HG03196 (cell line): ENCODE data around the gene IFT20.
A peak's percentile ranks its signal among the peaks of the same experiment; 100 is the strongest.

Experiments
- ATAC-seq: cut with Tn5 transposase; IDR thresholded peaks from one replicate; pipeline ENCODE4 v1.9.1; 2021; ENCODE audit not compliant: unreplicated experiment

The IFT20 gene, protein sequence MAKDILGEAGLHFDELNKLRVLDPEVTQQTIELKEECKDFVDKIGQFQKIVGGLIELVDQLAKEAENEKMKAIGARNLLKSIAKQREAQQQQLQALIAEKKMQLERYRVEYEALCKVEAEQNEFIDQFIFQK

DNA sequence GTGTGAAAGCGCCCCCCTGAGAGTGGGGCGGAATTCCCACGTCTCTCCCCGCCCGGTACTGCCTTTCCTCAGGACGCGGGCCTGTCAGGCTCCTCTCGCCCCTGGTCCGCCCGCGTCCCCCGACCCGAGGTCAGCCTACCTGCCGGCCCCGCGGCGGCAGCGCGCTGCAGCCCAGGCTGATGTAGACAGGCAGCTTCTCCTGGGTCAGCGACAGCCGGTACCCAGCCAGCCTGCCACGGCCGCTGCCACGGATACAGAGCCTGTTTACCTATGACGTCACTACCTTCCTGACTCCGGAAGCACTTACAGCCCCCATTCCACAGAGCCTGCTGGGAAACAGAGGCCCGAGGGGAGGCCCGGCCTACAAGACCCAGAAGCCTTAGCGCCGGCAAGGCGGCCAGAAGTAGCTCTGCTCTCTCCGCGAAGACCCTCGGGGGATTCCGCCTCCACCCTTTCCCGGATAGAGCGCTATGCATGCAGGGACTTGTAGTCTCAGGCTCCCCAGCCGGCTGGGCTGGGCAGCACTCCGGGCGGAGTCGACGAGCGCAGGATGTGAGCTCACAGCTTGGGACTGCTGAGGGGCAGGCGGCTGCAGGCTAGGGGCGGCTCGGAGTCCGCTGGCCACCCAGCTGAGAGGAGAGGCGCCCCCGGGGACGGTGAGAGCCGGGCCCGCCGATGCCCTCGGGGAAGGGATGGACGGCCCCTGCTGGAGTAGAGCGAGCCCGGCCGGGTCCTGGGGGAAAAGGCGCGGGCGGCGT is at the start of gene IFT20, which contains the start of gene TNFAIP1:
Gene IFT20 (minus strand): TSS at position 272 of the 758 bp plus-strand sequence. CDS start 3,487 bp downstream, outside the sequence.
Gene TNFAIP1 (plus strand): TSS at position 561 of the 758 bp plus-strand sequence. CDS start 3,761 bp downstream, outside the sequence.
- peak; percentile 96 for ATAC-seq

DNA sequence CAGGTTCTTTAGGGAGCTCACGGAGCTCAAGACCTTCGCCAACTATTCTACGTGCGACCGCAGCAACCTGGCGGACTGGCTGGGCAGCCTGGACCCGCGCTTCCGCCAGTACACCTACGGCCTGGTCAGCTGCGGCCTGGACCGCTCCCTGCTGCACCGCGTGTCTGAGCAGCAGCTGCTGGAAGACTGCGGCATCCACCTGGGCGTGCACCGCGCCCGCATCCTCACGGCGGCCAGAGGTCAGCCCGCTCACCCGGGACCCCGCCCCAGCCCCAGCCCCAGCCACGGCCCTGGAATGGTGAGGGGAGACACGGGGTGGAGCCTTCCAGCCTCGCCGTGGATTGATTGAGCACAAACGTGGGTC is 49.7 kb upstream of the IFT20 start:
- peak; percentile 9 for ATAC-seq

DNA sequence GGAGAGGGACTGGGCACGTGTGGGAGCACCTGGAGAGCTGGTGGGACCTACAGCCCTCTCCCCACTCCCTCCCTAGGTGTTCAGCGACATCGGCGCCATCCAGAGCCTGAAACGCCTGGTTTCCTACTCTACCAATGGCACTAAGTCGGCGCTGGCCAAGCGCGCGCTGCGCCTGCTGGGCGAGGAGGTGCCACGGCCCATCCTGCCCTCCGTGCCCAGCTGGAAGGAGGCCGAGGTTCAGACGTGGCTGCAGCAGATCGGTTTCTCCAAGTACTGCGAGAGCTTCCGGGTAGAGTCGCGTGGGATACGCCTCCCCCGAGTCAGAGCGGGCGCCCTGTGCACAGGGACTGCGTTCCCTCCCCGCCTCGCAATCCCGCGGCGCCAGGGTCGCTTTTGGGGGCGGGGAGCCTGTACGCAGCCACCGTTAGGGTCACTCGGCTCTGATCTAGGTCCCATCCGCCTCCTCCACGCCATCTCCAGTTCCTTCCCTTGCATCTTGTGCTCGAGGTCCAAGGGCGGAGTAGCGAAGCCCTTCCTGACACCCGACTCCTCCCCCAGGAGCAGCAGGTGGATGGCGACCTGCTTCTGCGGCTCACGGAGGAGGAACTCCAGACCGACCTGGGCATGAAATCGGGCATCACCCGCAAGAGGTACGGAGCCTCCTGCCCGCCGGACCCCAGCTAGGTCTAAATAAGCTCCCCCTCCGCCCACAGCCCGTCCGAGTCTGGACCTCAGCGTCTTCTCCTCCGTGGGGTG is 49.2 kb upstream of the IFT20 start:
- ATAC-seq, result peak; percentile 55

DNA sequence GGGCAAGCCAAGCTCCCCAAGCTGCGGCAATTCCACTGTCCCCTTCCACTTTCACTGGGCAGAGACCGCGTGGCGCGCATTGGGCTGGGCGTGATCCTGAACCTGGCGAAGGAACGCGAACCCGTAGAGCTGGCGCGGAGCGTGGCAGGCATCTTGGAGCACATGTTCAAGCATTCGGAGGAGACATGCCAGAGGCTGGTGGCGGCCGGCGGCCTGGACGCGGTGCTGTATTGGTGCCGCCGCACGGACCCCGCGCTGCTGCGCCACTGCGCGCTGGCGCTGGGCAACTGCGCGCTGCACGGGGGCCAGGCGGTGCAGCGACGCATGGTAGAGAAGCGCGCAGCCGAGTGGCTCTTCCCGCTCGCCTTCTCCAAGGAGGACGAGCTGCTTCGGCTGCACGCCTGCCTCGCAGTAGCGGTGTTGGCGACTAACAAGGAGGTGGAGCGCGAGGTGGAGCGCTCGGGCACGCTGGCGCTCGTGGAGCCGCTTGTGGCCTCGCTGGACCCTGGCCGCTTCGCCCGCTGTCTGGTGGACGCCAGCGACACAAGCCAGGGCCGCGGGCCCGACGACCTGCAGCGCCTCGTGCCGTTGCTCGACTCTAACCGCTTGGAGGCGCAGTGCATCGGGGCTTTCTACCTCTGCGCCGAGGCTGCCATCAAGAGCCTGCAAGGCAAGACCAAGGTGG is 46.0 kb upstream of the IFT20 start:
- ATAC-seq, result no peak

DNA sequence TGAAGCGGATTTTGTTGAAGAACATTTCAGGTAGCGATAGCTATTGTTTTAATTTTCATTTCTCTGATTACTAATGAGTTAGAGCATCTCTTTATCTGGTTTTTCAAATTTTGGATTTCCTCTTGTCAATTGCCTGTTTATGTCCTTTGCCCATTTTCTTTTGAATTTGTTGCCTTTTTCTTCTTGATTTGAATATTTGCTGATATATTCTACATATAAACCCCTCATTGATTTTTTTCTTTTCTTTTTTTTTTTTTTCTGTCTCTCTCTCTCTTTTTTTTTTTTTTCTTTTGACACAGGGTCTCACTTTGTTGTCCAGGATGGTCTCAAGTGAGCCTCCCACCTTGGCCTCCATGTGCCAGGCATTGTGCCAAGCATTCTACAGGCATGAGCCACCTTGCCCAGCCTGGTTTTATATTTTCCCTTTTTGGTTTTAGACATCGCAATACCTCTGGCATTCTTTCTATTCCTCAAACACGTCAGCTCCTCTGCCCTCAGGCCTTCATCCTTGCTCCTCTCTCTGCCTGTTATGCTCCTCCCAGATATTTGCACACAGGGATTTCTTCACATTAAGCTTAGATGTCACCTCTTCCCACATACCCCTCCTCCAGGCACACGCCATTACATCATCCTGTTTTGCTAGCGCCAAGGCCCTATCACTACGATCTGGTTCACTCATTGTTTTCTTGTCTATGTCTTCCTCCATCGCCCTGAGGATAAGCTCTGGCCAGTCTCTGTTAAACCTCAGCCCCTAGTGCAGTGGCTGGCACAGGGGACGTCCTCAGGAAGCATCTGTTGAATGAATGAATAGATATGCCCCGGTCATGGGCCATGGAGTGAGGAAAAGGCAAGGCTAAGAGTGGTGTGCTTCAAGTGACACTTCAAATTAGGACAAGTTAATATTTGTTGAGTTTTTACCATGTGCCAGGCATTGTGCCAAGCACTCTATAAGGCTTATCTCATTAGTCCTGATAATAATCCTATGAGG is 44.8 kb upstream of the IFT20 start:
- ATAC-seq, result no peak

DNA sequence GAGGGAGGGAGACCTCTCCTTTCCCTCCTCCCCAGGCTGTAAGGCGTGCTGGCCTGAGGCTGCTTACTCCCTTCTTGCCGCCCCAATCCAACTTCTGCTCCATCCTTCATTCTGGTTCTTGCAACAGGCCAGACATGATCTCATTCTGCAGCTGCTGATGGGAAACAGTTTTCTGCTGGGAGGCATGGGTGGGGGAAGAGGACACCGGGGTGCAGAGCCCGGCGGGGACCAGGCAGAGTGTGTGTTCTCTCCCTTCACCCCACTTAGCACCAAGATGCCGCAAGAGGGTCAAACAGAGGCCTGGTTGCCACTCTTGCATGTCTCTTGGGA is 37.6 kb upstream of the IFT20 start:
- ATAC-seq, result no peak

DNA sequence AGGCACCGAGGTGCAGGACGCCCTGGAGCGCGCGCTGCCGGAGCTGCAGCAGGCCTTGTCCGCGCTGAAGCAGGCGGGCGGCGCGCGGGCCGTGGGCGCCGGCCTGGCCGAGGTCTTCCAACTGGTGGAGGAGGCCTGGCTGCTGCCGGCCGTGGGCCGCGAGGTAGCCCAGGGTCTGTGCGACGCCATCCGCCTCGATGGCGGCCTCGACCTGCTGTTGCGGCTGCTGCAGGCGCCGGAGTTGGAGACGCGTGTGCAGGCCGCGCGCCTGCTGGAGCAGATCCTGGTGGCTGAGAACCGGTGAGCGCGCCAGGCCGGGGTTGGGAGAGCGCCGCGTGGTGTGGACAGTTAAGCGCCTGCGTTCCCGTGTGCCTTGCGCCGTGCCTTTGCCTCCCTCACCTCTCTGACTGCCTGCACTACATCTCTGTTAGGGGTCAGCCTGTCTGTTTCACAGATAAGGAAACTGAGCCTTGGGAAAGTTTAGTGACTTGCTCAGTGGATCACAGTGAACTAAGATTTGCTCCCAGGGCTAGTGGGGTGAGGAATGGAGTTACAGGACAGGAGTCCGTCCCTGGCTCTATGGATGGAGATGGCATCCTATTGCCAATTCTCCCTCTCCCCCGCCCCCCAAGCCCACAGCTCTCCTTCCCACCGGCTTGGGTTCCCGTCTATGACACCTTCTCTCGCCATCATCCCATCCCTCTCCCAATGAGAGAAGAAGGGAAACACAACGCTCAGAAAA is 37.1 kb upstream of the IFT20 start:
- peak; percentile 13 for ATAC-seq

DNA sequence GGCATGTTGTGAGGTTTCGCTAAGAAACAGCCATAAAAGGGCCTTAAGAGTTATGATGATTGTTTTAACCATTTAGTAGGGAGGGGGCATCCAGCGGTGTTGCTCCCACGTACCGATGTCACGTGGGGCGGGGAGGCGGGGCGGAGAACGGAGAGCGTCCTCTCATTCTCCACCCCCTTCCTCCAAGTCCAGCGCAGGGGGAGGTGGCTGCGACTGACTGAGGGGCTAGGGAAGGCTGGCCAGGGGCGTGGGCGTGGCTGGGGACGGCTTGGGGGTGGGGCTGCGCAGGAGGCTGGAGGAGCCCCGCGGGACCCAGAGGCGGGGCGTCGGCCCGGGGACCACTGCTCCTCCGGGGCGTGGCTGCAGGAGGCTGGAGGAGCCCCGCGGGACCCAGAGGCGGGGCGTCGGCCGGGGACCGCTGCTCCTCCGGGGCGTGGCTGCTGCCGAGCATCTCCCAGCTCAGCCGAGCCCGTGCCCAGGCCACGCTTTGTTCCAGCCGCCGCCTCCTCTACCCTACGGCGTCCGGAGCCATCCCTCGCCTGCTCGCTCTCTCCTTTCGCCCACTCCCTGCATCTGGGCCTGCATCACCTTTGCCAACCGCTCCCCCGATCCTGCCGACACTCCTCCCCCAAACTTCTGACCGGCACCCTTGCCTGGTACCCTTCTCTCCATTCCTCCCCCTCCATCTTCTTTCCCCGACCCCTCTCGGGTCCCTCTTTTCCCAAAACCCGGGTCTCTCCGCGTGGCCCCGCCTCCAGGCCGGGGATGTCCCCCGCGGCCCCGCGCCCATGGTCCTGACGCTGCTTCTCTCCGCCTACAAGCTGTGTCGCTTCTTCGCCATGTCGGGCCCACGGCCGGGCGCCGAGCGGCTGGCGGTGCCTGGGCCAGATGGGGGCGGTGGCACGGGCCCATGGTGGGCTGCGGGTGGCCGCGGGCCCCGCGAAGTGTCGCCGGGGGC is 36.3 kb upstream of the IFT20 start, which contains the start of gene SARM1:
Gene SARM1 (plus strand): TSS at position 450 of the 958 bp plus-strand sequence. CDS start 339 bp downstream, at position 789.
- peak; percentile 74 for ATAC-seq

DNA sequence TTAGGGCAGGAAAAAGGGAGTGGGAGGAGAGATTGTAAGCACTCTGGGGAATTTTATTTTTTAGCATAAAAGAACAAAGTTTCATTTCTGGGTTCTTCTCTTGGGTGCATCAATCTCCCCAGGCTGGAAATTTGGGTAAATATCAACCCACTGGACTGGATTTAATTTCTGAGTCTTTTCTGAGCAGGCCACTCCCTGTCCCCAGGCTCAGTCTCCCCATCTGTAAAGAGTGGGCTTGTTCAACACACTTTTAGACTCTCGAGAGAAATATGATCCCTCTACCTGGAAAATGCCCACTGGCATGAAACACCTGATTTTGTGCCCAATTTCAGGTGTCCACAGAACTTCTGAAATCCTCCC is 35.5 kb upstream of the IFT20 start:
- no peak for ATAC-seq

DNA sequence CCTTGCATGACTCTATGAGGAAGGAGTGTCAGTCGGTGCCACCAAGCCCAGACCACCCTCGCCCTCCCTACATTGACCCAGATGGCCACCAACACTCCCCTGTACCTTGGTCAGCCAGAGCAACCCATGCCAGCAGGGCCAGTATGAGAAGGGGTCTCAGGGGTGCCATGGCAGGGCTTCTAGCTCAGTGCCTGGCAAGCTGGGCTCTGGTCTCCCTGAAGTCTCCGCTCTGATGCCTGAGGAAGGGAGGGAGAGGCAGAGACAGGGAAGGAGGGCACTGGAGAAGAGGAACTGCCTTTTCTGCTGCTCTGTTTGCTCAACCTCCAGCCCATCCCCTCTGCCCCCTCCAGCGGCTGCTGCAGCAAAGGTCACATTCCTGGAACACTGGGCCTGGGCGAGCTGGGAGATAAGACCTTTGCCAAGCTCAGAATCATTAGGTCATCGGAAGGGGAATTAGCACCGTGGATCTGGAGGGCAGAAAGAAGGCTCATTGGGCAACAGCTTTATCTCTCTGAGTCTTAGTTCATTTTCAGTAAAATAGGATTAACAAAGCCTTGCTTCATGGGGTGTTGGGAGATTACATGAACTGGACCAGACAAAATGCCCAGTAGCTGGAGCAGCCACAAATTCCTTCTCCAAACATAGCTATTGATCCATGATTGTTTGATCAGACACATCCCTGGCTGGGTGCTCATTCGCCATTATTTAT is 34.9 kb upstream of the IFT20 start, which contains the start of gene VTN:
Gene VTN (minus strand): TSS at position 273 of the 709 bp plus-strand sequence. CDS start 104 bp downstream, at position 169.
- ATAC-seq, result no peak

DNA sequence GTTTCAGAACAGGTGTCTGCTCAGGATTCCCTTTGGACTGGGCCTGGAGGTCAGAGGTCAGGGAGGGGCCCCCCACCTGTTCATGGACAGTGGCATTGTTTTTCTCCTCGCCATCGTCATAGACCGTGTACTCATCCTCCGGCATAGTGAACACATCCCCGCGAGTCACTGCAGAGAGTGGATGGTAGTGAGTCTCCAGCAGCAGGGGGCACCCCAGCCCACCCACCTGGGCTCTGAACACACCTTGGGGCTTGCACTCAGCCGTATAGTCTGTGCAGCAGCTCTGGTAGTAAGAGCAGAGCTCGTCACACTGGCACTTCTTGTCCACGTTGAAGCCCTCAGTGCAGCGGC is 34.4 kb upstream of the IFT20 start:
- no peak for ATAC-seq

DNA sequence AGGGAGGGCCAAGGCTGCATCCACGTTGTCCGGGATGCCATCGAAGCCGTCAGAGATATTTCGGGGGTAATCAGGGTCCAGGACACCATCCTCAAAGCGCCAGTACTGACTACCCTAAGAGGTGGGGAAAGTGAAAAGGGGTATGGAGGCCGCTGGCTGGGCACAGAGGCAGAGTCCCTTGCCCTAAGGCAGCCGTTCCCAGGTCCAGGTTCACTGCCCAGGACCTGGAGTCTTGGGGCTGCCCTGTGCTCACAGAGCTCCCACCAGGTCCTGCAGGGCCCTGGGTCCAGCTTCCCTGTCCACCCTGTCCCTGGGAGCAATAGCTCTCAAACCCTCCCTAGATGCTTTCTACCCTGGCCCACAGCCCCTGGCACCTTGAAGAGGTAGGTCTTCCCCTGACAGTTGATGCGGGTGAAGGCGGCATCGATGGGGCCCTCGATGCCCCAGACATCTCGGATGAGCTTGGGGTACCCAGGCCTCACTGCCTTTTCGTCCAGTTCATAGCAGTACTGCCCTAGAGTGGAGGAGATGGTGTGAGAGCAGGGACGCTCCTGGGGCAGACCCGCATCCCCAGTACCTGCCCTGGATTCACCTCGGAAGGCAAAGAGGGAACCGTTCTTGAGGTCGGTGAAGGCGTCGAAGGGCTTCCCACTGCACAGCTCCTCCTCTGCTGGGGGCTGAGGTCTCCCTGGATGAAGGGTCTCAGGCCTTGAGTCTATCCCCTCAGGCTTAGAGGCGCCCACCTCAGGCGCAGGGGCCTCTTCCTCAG is 33.8 kb upstream of the IFT20 start:
- no peak for ATAC-seq

DNA sequence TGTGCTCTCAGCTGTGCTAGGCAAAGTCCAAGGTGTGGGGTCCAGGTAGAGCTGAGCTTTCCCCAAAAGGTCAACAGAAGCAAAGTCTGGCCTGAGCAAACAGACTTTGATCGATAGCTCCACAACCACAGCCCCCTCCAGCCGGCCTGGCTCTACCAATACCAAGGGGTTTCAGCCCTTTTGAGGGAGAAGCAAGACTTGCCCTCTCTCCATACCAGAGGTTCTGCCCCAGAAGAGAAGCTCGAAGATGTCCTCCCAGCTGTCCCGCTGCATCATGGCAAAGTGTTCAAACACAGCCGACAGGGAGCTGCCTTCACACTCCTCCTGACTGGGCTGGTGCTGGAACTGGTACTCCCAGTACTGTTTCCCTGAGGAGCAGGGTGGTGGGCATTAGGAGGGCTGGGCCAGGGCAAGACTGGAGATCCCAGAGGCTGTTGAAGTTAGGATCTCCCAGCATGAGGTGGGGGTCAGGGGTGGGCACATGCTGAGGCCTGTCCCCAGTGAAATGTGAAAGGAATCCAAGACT is 33.1 kb upstream of the IFT20 start:
- no peak for ATAC-seq

DNA sequence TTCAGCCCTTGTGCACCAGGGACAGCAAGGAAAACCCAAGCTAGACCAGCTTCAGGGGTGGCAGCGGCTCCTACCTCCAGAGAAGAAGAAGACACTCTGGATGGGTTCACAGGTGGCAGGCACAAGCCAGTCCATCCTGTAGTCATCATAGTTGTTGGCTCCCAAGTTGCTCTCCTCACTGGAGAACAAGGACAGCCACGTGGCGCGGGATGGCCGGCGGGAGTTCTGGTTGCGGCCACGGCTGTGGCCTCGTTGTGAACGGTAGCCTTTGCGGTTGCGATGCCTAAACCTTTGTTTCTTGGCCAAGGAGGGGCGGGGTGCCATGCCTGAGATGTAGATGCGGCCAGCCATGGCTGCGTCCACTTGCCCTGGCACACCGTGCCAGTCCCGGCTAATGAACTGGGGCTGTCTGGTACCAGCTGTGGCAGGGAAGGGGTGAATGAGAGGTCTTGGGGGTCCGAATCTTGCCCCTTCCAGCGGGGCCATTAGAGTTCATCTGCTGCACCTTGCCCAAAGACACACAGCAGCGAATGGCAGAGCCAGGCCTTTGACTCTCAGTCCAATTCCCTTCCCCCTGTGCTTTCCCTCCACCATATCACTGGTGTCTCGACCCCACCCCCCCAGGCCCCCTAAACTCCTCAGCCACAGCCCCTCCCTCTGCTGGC is 32.5 kb upstream of the IFT20 start:
- ATAC-seq, result no peak

DNA sequence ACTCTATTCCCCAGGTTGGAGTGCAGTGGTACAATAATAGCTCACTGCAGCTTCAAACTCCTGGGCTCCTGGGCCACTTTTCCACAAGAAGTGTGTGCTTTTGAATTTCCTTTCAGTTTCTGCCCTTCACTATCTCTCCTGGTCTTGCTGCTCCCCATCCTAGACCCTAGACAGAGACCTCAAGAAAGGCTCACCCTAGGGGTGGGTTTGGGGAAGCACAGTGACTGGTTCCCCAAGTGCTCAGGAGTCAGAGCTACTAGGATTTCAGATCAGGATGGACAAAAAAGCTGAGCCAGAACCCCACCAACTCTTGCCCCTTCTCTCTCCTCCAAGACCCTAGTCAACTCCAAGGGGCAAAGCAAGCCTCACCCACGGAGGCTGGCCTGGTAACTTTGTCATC is 31.3 kb upstream of the IFT20 start:
- ATAC-seq, result no peak

DNA sequence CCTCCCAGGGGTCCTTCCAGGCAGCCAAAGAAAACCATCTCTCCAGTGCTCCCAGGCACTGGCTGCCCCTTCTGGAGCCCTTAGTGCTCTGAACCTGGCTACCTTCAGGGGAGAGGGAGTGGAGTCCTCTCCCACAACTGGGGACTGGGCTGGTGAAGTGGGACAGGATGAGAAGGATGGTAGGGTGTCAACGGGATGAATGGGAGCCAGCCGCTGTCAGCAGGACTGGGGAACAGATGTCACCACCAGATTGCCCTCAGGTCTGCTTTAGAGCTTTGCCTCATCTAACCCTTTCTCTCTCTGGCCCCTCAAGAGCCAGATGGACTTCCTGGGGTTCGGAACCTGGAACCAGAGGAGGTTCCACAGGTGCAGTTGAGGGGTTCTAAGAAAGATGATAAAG is 30.2 kb upstream of the IFT20 start:
- no peak for ATAC-seq
